Lower leg skin (tissue), 4 donors: ENCODE data around the gene VCAM1. TPM values are rescaled to one million over a fixed set of nuclear protein-coding genes. Genes with fewer than 3 reads are reported as not detected.

ENCODE experiments used
- DNase-seq, 2 donors: peaks; one replicate each; pipeline ENCODE4 v3.0.0-alpha.2; 2019; ENCODE audit warnings: low spot score in 2 of 2
- H3K4me3 ChIP-seq: fragments of 200-600 bp; sonication (generic); 2 replicates; pipeline ENCODE4 v1.5.1; 2017; ENCODE audit warnings: mild to moderate bottlenecking, low read depth; ENCODE audit not compliant: poor library complexity, severe bottlenecking
- POLR2A ChIP-seq, 2 donors: fragments of 450-650 bp; IDR thresholded peaks; one replicate each; pipeline ENCODE4 v1.6.1; 2016 to 2017; ENCODE audit warnings: antibody characterized with exemption in 2 of 2, mild to moderate bottlenecking in 1 of 2, moderate library complexity in 1 of 2
- WGBS, 2 donors: methylation state at CpG; one replicate each; pipeline ENCODE4 v1.1.5; 2018; 5-methylcytosine and 5-hydroxymethylcytosine counted together
- intact Hi-C: fragments of 100-400 bp; cut with DNase I; formaldehyde crosslinking; loops from one replicate; pipeline ENCODE4 v1.15.0; 2023; ENCODE audit warnings: low total_unique reads
- total RNA-seq, 4 donors: library from RNA; depleted of rRNA; stranded (reverse); fragments of >200 nt; gene quantifications; one replicate each; pipeline ENCODE4 v1.1.0, GENCODE V29; 2016
- TF ChIP-seq, protein P1 (sequence below), 3 donors: fragments of 450-650 bp; IDR thresholded peaks; one replicate each; pipeline ENCODE4 v1.5.1; 2016; ENCODE audit warnings: antibody characterized with exemption in 3 of 3, mild to moderate bottlenecking in 3 of 3, moderate library complexity in 2 of 3

The VCAM1 gene
- total RNA-seq, 4 donors from 2014 or later: 0.25 to 3.1 (median 0.92) TPM

DNA sequence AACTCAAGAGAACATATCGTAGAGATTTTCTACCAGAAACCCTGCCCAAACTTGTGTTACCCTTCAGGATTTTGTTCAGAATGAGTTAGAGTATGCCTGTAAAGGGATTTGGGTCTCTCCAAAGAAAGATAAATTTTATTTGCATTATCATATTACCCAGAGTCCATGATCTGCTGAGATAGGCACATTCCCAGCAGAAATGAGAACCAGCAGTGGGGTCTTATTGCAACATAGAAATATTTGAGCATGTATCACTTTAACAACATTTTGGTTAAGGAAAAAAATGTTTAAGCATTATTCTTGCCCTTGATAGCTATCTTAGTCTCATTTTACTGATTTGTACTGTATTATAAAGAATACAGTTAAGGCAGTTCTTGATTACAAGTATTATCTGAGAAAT lies 10.6 kb downstream of the VCAM1 start:
- TF ChIP-seq, protein P1, sequence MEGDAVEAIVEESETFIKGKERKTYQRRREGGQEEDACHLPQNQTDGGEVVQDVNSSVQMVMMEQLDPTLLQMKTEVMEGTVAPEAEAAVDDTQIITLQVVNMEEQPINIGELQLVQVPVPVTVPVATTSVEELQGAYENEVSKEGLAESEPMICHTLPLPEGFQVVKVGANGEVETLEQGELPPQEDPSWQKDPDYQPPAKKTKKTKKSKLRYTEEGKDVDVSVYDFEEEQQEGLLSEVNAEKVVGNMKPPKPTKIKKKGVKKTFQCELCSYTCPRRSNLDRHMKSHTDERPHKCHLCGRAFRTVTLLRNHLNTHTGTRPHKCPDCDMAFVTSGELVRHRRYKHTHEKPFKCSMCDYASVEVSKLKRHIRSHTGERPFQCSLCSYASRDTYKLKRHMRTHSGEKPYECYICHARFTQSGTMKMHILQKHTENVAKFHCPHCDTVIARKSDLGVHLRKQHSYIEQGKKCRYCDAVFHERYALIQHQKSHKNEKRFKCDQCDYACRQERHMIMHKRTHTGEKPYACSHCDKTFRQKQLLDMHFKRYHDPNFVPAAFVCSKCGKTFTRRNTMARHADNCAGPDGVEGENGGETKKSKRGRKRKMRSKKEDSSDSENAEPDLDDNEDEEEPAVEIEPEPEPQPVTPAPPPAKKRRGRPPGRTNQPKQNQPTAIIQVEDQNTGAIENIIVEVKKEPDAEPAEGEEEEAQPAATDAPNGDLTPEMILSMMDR (IDR thresholded peaks at IDR 0.05): no peak
- no peak for TF ChIP-seq POLR2A (IDR thresholded peaks at IDR 0.05)
- no peak for DNase-seq
- intact Hi-C loops: no loop called here
- 78 to 86% methylated on average over 1 of the region's 1 CpG for WGBS, 2 donors
- no peak overlapping the region for H3K4me3 ChIP-seq

DNA sequence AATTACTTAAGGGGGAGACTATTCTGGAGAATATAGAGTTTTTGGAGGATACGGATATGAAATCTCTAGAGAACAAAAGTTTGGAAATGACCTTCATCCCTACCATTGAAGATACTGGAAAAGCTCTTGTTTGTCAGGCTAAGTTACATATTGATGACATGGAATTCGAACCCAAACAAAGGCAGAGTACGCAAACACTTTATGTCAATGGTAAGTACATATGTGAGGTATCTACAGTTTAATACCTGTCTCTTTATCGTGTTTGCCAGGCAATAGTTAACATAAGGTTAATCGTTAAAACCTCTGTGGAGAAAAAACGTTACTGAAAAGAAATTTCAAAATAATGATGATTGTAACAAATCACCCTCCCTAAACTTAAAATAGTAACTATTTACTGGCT lies 11.8 kb downstream of the VCAM1 start:
- intact Hi-C loops: no loop called here
- TF ChIP-seq, protein P1 (IDR thresholded peaks at IDR 0.05): no peak
- TF ChIP-seq POLR2A (IDR thresholded peaks at IDR 0.05): no peak
- 91 to 94% methylated on average over 6 of the region's 6 CpGs for WGBS, 2 donors

DNA sequence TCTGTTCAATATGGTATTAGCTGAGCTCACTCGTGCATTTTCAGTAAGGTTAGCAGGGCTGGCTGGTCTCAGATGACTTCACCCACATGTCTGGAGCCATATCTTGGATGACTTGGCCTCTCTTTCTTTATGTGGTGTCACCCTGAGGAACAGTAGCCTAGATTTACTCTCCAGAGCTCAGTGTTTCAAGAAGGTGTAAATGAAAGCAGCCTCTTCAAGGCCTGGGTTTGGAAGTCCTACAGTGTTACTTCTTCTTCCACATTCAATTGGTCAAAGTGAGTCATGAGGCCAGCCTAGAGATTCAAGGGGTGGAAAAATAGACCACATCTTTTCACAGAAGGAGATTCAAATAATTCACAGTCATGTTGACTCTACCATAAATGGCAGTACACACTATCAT lies 12.2 kb downstream of the VCAM1 start:
- no peak overlapping the region for H3K4me3 ChIP-seq
- intact Hi-C loops: no loop called here

More for the DNA sequence above, 11.8 kb downstream of the VCAM1 start:
- no peak for DNase-seq
- no peak overlapping the region for H3K4me3 ChIP-seq

DNA sequence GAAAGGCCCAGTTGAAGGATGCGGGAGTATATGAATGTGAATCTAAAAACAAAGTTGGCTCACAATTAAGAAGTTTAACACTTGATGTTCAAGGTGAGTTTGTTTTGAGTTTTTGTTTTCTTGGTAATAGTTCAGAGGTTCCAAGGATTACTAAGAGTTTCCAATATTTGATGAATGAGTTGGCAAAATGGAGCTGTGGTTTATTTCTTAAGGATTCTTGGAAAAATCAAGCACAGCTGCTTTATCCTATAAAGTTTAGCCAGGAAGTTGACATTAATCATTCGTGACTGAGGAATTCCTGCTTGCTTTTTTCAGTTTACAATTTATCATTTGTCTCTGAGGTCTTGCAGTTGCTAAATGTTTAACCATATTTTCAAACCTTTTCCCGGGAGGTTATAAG lies 15.1 kb downstream of the VCAM1 start:
- 24 to 31% methylated on average over 3 of the region's 3 CpGs for WGBS, 2 donors
- TF ChIP-seq POLR2A (IDR thresholded peaks at IDR 0.05): no peak
- TF ChIP-seq, protein P1 (IDR thresholded peaks at IDR 0.05): no peak
- no peak for DNase-seq

More for the DNA sequence above, 12.2 kb downstream of the VCAM1 start:
- TF ChIP-seq, protein P1 (IDR thresholded peaks at IDR 0.05): no peak
- no peak for TF ChIP-seq POLR2A (IDR thresholded peaks at IDR 0.05)
- no peak for DNase-seq
- 84 to 94% methylated on average over 1 of the region's 1 CpG for WGBS, 2 donors

DNA sequence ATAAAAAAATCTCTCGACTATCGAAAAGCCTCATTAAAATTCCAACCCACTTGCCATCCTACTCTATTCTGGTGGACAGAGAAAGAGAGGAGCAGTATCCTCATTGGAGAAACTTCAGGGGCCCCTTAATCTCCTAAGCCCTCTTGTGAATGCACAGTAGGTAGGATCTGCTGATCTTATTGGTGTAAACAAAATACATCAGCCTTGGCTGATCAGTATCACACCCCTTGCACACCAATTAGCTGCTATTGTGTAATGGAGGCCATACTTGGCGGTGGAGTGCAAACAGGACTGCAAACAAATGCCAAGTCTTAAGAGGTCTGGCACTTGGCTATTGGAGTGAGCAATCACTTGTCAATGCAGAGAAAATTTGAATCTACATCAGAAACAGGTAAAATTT lies 15.7 kb downstream of the VCAM1 start:
- H3K4me3 ChIP-seq: no peak overlapping the region
- 58 to 72% methylated on average over 3 of the region's 3 CpGs for WGBS, 2 donors
- TF ChIP-seq POLR2A (IDR thresholded peaks at IDR 0.05): no peak
- TF ChIP-seq, protein P1 (IDR thresholded peaks at IDR 0.05): no peak
- no peak for DNase-seq
- intact Hi-C loops: no loop called here

More for the DNA sequence above, 15.1 kb downstream of the VCAM1 start:
- H3K4me3 ChIP-seq: no peak overlapping the region
- intact Hi-C loops: no loop called here

DNA sequence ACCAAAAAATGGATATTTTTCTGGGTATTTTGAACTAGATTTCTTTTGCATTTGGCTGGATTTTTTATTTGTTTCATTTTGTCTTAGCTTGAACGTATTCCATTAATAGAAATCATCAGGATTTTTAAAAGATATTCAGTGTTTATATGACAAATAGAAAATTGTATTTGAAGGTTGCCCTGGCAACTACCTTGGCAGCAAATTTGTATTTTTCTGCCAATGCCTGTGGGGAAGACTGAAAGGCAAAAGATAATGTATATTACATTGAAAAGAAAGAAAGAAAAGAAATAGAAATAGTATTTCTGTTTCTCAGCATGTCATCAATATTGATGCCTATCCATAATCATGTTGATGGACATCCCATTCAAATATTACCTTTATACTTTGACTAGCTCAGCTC lies 16.8 kb downstream of the VCAM1 start:
- DNase-seq: no peak
- no peak overlapping the region for H3K4me3 ChIP-seq
- no peak for TF ChIP-seq POLR2A (IDR thresholded peaks at IDR 0.05)
- TF ChIP-seq, protein P1 (IDR thresholded peaks at IDR 0.05): no peak
- WGBS, 2 donors: 8 to 16% methylated on average over 1 of the region's 1 CpG
- intact Hi-C loops: no loop called here
